GM03348 (cell line): ENCODE data around the gene VAX1.
A peak's percentile ranks its signal among the peaks of the same experiment; 100 is the strongest.
"Not testable (repeated sequence)": the region's sequence is repeated elsewhere in the genome, so short reads cannot be mapped to it uniquely, and the experiment has no call there.

Experiments used
- DNase-seq: peaks from one replicate; pipeline ENCODE4 v3.0.0; 2012; ENCODE audit warnings: low spot score

The VAX1 gene

GRCh38 chr10:117137911-117138642, at the start of gene VAX1:
Gene VAX1 (minus strand): TSS chr10:117138270. CDS start chr10:117138056, 214 bp downstream.
- no peak for DNase-seq

GRCh38 chr10:117186832-117187615, 49.0 kb upstream of the VAX1 start:
- no peak for DNase-seq

GRCh38 chr10:117185817-117186216, 47.7 kb upstream of the VAX1 start:
- DNase-seq = not testable (repeated sequence)

GRCh38 chr10:117184821-117185220, 46.8 kb upstream of the VAX1 start:
- no peak for DNase-seq

- no peak for DNase-seq
Measured at GRCh38 chr10:117184296-117184695, 46.2 kb upstream of the VAX1 start.

GRCh38 chr10:117178190-117178589, 40.1 kb upstream of the VAX1 start:
- DNase-seq = no peak

GRCh38 chr10:117175901-117176534, 37.9 kb upstream of the VAX1 start:
- DNase-seq = peak; percentile 87

- no peak for DNase-seq
Measured at GRCh38 chr10:117175215-117175900, 37.3 kb upstream of the VAX1 start.

- DNase-seq = peak; percentile 86
Measured at GRCh38 chr10:117174439-117175214, 36.6 kb upstream of the VAX1 start.

GRCh38 chr10:117170244-117170643, 32.2 kb upstream of the VAX1 start:
- DNase-seq = no peak

GRCh38 chr10:117169480-117169879, 31.4 kb upstream of the VAX1 start:
- DNase-seq = no peak

- no peak for DNase-seq
Measured at GRCh38 chr10:117168729-117169128, 30.7 kb upstream of the VAX1 start.

GRCh38 chr10:117167789-117168674, 30.0 kb upstream of the VAX1 start:
- peak; percentile 92 for DNase-seq

- no peak for DNase-seq
Measured at GRCh38 chr10:117167346-117167788, 29.3 kb upstream of the VAX1 start.

- no peak for DNase-seq
Measured at GRCh38 chr10:117166418-117167345, 28.6 kb upstream of the VAX1 start.

GRCh38 chr10:117165538-117166417, 27.7 kb upstream of the VAX1 start:
- peak; percentile 90 for DNase-seq

GRCh38 chr10:117164592-117165537, 26.8 kb upstream of the VAX1 start:
- DNase-seq = peak; percentile 27
